ENCODE measurements around the gene SLC27A4. TPM values are rescaled to one million over a fixed set of nuclear protein-coding genes. Genes with fewer than 3 reads are reported as not detected.
A peak's percentile ranks its signal among the peaks of the same experiment; 100 is the strongest.

SLC27A4 gene
- total RNA-seq, 4 donors from 2014 or later = 15.8 to 35.6 (median 25.5) TPM

- H3K4me1 ChIP-seq = peaks cover 32 to 51% (median 42%) of the 10 kb centered on the region in 4 donors
- TF ChIP-seq EP300 (IDR thresholded peaks at IDR 0.05) (no peak), POLR2AphosphoS5 (IDR thresholded peaks at IDR 0.05) (no peak), POLR2A (IDR thresholded peaks at IDR 0.05; ENCODE audit: low read depth) (no peak)
- TF ChIP-seq, protein P1, sequence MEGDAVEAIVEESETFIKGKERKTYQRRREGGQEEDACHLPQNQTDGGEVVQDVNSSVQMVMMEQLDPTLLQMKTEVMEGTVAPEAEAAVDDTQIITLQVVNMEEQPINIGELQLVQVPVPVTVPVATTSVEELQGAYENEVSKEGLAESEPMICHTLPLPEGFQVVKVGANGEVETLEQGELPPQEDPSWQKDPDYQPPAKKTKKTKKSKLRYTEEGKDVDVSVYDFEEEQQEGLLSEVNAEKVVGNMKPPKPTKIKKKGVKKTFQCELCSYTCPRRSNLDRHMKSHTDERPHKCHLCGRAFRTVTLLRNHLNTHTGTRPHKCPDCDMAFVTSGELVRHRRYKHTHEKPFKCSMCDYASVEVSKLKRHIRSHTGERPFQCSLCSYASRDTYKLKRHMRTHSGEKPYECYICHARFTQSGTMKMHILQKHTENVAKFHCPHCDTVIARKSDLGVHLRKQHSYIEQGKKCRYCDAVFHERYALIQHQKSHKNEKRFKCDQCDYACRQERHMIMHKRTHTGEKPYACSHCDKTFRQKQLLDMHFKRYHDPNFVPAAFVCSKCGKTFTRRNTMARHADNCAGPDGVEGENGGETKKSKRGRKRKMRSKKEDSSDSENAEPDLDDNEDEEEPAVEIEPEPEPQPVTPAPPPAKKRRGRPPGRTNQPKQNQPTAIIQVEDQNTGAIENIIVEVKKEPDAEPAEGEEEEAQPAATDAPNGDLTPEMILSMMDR (IDR thresholded peaks at IDR 0.05) = no peak
Observed at GRCh38 chr9:128369024-128369706, 28.8 kb downstream of the SLC27A4 start.

DNA sequence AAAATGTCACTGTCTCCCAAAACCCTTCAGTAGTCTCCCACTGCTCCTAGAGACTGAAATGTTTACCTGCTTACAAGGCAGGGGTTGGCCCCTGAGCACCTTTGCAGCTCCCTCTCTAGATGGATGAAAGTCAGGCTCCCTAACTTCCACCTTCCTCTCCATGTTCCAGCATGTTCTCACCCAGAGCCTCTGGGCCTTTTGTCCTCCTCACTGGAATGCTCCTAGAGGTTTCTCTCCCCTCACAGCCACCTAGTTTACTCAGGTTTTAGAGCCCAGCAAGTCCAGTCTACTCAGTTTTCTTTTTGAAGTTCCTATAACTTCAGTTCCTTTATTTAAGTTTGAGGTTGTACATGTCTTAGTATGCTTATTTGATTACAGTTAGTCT lies 30.0 kb downstream of the SLC27A4 start:
- TF ChIP-seq, protein P1 (IDR thresholded peaks at IDR 0.05) = no peak
- TF ChIP-seq EP300 (IDR thresholded peaks at IDR 0.05) (no peak), POLR2AphosphoS5 (IDR thresholded peaks at IDR 0.05) (no peak), POLR2A (IDR thresholded peaks at IDR 0.05; ENCODE audit: low read depth) (no peak)
- Histone ChIP-seq H3K4me1 (peaks cover 21 to 44% (median 31%) of the 10 kb centered on the region in 4 donors), H3K27ac (replicated peaks in 1 of 4) (peak overlapping the region; percentile 85 to 94 (median 88)), H3K9me3 (no peaks in the 10 kb centered on the region), H3K27me3 (no peaks in the 10 kb centered on the region), H3K4me3 (peak overlapping the region; percentile 60 to 84 (median 68)), H3K36me3 (peaks cover 0 to 29% (median 15%) of the 10 kb centered on the region in 4 donors)
- intact Hi-C loops (cut with DNase I) = no loop called here
- no peak for DNase-seq (ENCODE audit: extremely low spot score)

More at GRCh38 chr9:128369024-128369706, 28.8 kb downstream of the SLC27A4 start:
- intact Hi-C loops (cut with DNase I) = no loop called here
- Histone ChIP-seq H3K27me3 (no peaks in the 10 kb centered on the region), H3K4me3 (no peak overlapping the region), H3K9me3 (no peaks in the 10 kb centered on the region), H3K27ac (replicated peaks in 1 of 4) (no peak overlapping the region), H3K36me3 (peaks cover 0 to 17% (median 7%) of the 10 kb centered on the region in 4 donors)
- WGBS = 85% methylated on average over 8 of the region's 9 CpGs
- no peak for DNase-seq (ENCODE audit: extremely low spot score)

DNA sequence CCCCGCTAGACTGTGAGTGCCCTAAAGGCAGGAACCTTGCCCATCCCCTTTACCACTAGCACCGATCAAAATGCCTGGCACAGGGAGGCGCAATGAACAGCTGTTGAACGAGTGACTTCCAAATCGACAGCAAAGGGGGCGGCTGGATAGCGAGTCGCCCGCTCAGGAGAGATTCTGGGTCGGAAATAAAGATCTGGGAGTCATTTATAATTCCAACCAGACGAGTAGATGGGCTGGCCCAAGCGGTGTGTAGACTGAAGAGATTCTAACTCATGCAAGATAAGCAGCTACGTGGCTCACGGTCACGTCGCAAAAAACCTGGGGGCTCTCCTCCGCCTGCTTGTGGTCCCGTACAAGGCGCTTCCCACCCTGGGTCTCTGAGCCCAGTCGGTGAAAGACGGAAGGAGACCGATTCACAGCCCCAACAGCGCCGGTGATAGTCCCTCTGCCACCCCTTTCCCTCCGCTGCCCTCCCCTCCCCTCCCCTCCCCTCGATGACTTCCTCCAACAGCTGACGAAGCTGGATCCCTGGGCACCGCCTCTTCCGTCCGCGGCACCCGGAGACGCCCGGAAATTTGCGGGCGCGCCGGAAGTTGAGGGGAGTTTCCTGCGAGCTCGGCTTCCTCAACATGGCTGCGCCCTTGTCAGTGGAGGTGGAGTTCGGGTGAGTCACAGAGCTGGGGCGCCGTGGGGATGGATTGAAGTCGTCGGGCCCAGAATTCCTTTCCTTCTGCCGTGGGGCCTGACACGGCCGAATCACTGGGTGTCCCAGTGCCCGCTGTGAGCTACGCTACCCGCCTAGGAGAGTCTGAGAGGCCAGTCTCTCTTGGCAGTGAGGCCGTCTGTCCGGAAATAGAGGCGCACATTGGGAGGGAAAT lies 30.7 kb downstream of the SLC27A4 start, which contains the start of gene URM1:
URM1 (plus strand) TSS at position 623 of the 878 bp plus-strand sequence; CDS start at position 630, 7 bp downstream.
- intact Hi-C loops (cut with DNase I) = no loop called here
- H3K27me3 ChIP-seq = no peaks in the 10 kb centered on the region
- H3K36me3 ChIP-seq = peaks cover 0 to 35% (median 18%) of the 10 kb centered on the region in 4 donors
- H3K4me3 ChIP-seq = peak within 1 kb of the TSS; percentile 60 to 84 (median 68)
- TF ChIP-seq, protein P1 (IDR thresholded peaks at IDR 0.05) = peak in 1 of 3 experiments; percentile 21
- TF ChIP-seq EP300 (IDR thresholded peaks at IDR 0.05) (no peak), POLR2A (IDR thresholded peaks at IDR 0.05; ENCODE audit: low read depth) (peak; percentile 90), POLR2AphosphoS5 (IDR thresholded peaks at IDR 0.05) (peak; percentile 93 to 94)
- no peaks in the 10 kb centered on the region for H3K9me3 ChIP-seq
- DNase-seq (ENCODE audit: extremely low spot score) = peak; percentile 99
- peaks cover 21 to 40% (median 29%) of the 10 kb centered on the region in 4 donors for H3K4me1 ChIP-seq
- under 1% methylated on average over 23 of the region's 55 CpGs for WGBS
- H3K27ac ChIP-seq (replicated peaks in 1 of 4) = peak within 1 kb of the TSS; percentile 85 to 94 (median 88)

DNA sequence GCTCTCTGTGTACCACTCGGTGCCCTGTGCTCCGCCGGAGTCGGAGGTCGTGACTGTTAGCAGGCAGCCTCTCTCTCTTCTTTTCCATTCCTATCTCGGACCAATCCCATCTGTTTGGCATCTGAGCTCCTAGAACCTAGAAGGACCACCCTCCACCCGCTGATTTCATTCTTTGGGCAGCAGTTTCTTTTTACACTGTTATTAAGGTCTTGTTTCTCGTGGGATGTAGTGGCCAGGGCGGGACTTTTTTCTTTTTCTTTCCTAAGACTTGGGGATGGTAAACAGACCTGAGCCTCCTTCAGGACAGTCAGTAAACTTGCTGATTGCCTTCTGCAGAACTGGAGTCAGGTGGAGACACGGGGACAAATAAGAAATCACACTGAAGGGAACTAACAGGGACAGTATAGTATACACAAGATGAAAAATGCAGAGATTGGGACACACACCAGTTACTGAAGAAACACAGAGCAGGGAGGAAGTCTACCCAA lies 31.3 kb downstream of the SLC27A4 start:
- DNase-seq (ENCODE audit: extremely low spot score) = no peak
- WGBS = 3% methylated on average over 9 of the region's 10 CpGs
- peaks cover 21 to 40% (median 29%) of the 10 kb centered on the region in 4 donors for H3K4me1 ChIP-seq
- peaks cover 0 to 35% (median 18%) of the 10 kb centered on the region in 4 donors for H3K36me3 ChIP-seq
- peak overlapping the region; percentile 85 to 94 (median 88) for H3K27ac ChIP-seq (replicated peaks in 1 of 4)
- peak overlapping the region; percentile 60 to 84 (median 68) for H3K4me3 ChIP-seq
- TF ChIP-seq, protein P1 (IDR thresholded peaks at IDR 0.05) = no peak
- TF ChIP-seq POLR2AphosphoS5 (IDR thresholded peaks at IDR 0.05) (no peak), POLR2A (IDR thresholded peaks at IDR 0.05; ENCODE audit: low read depth) (no peak), EP300 (IDR thresholded peaks at IDR 0.05) (no peak)
- no peaks in the 10 kb centered on the region for H3K9me3 ChIP-seq
- H3K27me3 ChIP-seq = no peaks in the 10 kb centered on the region
- intact Hi-C loops (cut with DNase I) = no loop called here

Data from esophagus muscularis mucosa (tissue), 4 donors.